Measurements from ENCODE around the gene ABCB1. TPM values are rescaled to one million over a fixed set of nuclear protein-coding genes. Genes with fewer than 3 reads are reported as not detected.
A peak's percentile ranks its signal among the peaks of the same experiment; 100 is the strongest.

ABCB1 gene
- total and polyA plus RNA-seq, 10 of the 15 experiments (the other 5 are each of a cell fraction or from before 2014, with no cell fraction given): 0.40 to 13.9 (median 1.9) TPM

GRCh38 chr7:87599336-87599735 is 1.3 kb downstream of the ABCB1 start (continued):
- TF ChIP-seq TARDBP (IDR thresholded peaks at IDR 0.05; ENCODE audit: borderline replicate concordance): 0 out of 2 replicates have a peak, but pooled peaks have one; percentile 29
- TF ChIP-seq BRCA1 (IDR thresholded peaks at IDR 0.05; ENCODE audit: low read depth, low read length): no peak
- no peak for TF ChIP-seq MYC (IDR thresholded peaks at IDR 0.05; ENCODE audit: insufficient read depth, insufficient read length, insufficient replicate concordance, low read length, severe bottlenecking)
- TF ChIP-seq E2F4 (IDR thresholded peaks at IDR 0.05; ENCODE audit: low read depth, low read length): no peak
- 0 out of 2 replicates have a peak, but pooled peaks have one; percentile 45 for TF ChIP-seq SIN3A (IDR thresholded peaks at IDR 0.05; ENCODE audit: low read depth, low read length)
- TF ChIP-seq TCF3 (IDR thresholded peaks at IDR 0.05; ENCODE audit: borderline replicate concordance, insufficient read depth, low read depth, low read length): no peak
- peak; percentile 83 for TF ChIP-seq DPF2 (IDR thresholded peaks at IDR 0.05)
- peak; percentile 69; the same call in 1 of the 2 replicates for TF ChIP-seq BACH1 (IDR thresholded peaks at IDR 0.05; ENCODE audit: borderline replicate concordance)
- no peak for TF ChIP-seq USF1 (IDR thresholded peaks at IDR 0.05; ENCODE audit: borderline replicate concordance, extremely low read length, insufficient read depth, low read depth, low read length)
- TF ChIP-seq NRF1 (conservative IDR thresholded peaks at IDR 0.05; ENCODE audit: low read depth, low read length): no peak
- TF ChIP-seq, protein P1, sequence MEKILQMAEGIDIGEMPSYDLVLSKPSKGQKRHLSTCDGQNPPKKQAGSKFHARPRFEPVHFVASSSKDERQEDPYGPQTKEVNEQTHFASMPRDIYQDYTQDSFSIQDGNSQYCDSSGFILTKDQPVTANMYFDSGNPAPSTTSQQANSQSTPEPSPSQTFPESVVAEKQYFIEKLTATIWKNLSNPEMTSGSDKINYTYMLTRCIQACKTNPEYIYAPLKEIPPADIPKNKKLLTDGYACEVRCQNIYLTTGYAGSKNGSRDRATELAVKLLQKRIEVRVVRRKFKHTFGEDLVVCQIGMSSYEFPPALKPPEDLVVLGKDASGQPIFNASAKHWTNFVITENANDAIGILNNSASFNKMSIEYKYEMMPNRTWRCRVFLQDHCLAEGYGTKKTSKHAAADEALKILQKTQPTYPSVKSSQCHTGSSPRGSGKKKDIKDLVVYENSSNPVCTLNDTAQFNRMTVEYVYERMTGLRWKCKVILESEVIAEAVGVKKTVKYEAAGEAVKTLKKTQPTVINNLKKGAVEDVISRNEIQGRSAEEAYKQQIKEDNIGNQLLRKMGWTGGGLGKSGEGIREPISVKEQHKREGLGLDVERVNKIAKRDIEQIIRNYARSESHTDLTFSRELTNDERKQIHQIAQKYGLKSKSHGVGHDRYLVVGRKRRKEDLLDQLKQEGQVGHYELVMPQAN (conservative IDR thresholded peaks at IDR 0.05): no peak
- TF ChIP-seq, protein P2, sequence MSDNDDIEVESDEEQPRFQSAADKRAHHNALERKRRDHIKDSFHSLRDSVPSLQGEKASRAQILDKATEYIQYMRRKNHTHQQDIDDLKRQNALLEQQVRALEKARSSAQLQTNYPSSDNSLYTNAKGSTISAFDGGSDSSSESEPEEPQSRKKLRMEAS (IDR thresholded peaks at IDR 0.05; ENCODE audit: low read depth, low read length): peak; percentile 52; the same call in 1 of the 2 replicates
- TF ChIP-seq MTA2 (IDR thresholded peaks at IDR 0.05; ENCODE audit: low read depth): peak; percentile 89
- TF ChIP-seq RUNX3 (IDR thresholded peaks at IDR 0.05; ENCODE audit: low read length): peak; percentile 93
- no peak for TF ChIP-seq ZBTB33 (IDR thresholded peaks at IDR 0.05)
- TF ChIP-seq ATF7 (IDR thresholded peaks at IDR 0.05; ENCODE audit: low read depth): peak; percentile 83
- TF ChIP-seq WRNIP1 (IDR thresholded peaks at IDR 0.05; ENCODE audit: borderline replicate concordance, low read depth, low read length): no peak
- TF ChIP-seq ZSCAN29 (IDR thresholded peaks at IDR 0.05): no peak
- peak; percentile 62; the same call in 1 of the 2 replicates for TF ChIP-seq PAX5 (IDR thresholded peaks at IDR 0.05; ENCODE audit: borderline replicate concordance, low read depth, low read length)
- no peak for TF ChIP-seq ZNF687 (IDR thresholded peaks at IDR 0.05)
- TF ChIP-seq ZNF274 (IDR thresholded peaks at IDR 0.05; ENCODE audit: insufficient read depth, insufficient read length): no peak

All from GM12878 (cell line).